Iris pigment epithelial cell (primary cell): Measurements from ENCODE around the gene MKLN1.
"Not testable (repeated sequence)": the region's sequence is repeated elsewhere in the genome, so short reads cannot be mapped to it uniquely, and the experiment has no call there.

Source experiments
- DNase-seq: peaks from one replicate; pipeline ENCODE4 v3.0.0-alpha.2; 2011; ENCODE audit warnings: low read depth

MKLN1 gene

DNA sequence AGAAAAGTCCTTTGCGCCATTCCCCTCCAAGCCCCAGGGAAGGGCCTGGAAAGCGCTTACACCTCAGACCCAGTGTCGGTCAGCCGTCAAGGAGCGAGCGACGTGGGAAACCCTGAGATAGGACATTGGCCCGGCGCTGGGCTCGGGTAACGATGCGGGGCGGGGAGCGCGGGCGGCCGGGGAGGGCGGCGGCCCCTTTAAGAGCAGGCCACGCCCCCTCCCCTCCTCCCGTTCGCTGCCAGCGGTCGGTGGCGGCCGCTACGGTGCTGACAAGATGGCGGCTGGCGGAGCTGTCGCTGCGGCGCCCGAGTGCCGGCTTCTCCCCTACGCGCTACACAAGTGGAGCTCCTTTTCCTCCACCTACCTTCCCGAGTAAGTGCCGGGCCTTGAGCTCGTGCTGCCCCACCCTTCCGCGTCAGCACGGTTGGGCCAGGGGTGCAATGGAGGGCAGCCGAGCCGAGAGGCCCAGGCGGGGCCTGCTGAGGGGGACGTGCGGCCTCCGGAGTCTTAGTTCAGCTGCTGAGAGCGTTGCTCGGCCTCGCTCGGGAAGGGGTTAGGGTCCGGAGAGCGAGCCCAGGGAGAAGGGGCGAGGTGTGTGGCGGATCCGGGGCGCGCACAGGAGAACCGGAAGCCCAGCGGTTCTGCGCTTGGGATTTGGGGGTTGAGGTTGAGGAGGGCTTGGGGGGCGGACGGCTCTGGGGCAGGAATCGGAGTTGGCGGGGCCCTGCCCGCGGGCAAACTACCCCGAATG is at the start of gene MKLN1:
Gene MKLN1, plus strand, starts transcription at position 251 of the 751 bp plus-strand sequence. Its CDS starts 24 bp downstream, at position 275.
- peak; percentile 90 for DNase-seq

DNA sequence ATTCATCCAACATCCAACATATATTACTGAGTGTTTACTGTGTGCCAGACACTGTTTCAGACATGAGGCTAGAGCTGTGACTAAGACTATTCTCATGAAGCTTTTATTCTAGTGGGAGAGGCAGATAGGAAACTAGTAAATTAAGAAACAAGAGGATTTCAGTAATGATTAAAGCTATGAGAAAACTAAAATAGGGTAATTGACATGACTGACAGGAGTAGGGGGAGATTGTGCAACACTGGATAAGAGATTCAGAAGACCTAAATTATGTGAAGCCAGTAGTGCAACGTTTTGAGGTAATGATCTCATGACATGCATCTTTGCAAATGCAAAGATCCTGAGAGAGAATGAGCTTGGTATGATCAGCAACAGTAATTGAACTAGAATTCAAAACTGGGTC is 48.6 kb upstream of the MKLN1 start:
- no peak for DNase-seq

DNA sequence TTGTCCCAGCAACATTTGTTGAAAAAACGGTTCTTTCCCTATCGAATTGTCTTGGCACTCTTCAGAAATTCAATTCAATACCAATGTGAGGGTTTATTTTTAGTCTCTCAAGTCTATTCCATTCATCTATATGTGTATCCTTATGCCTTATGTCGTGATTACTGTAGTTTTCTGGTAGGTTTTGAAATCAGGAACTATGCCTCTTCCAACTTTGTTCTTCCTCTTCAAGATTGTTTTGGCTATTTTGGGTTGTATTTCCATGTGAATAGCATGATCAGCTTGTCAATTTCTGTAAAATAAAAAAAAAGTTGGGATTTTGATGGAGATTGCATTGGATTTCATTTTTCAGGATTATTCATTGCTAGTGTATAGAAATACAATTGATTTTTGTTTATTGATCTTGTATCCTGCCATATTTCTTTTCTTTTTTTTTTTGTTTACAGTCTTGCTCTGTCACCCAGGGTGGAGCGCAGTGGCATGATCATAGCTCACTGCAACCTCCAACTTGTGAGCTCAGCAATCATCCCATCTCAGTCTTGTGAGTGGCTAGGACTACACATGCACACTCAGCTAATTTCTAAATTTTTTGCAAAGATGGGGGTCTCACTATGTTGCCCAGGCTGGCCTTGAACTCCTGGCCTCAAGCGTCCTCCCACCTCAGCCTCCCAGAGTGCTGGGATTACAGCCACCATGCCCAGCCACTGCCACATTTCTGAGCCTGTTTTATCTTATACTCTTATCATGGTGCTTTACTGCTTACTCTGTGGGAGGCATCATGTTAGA is 46.2 kb upstream of the MKLN1 start:
- no peak for DNase-seq

- DNase-seq = peak; percentile 29
Measured at GRCh38 chr7:131284702-131285419, 42.8 kb upstream of the MKLN1 start.

DNA sequence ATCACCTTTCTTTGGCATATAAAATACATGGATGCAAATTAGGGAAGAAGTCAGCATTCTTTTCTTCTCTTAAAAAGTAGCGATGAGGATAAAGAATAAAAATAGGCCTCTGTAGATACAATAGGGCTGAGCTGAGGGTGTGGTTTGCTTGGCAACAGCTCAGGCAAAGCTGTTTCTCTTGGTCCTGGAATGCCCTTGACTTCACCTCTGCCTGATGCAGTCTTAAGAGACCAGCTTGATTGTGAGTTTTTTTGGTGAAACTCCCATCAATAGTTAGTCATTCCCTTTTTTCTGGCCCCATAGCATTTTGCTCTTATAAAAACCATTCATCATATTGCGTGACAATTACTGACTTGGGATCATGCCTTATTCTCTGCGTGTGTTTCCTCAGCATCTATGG is 42.1 kb upstream of the MKLN1 start:
- DNase-seq = no peak

DNA sequence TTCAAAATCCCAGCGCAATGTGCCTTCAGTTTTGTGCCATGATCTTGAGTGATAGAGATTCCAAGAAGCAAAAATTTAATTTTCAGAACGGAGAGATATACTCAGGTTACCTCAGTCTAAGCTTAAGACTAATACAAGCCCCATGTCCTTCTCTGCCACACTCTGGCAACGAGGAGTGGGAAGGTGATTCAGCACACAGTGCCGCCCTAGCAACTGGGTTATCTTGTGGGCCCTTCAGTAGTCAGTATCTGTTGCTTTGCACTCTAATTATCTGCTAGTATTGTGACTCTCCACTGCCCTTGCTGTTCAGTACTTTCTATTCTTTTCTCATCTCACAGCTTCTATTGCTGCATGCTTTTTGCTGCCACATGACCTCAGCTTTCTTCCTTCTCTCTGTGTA is 39.2 kb upstream of the MKLN1 start:
- no peak for DNase-seq

GRCh38 chr7:131289051-131289450 is 38.6 kb upstream of the MKLN1 start:
- DNase-seq = no peak

DNA sequence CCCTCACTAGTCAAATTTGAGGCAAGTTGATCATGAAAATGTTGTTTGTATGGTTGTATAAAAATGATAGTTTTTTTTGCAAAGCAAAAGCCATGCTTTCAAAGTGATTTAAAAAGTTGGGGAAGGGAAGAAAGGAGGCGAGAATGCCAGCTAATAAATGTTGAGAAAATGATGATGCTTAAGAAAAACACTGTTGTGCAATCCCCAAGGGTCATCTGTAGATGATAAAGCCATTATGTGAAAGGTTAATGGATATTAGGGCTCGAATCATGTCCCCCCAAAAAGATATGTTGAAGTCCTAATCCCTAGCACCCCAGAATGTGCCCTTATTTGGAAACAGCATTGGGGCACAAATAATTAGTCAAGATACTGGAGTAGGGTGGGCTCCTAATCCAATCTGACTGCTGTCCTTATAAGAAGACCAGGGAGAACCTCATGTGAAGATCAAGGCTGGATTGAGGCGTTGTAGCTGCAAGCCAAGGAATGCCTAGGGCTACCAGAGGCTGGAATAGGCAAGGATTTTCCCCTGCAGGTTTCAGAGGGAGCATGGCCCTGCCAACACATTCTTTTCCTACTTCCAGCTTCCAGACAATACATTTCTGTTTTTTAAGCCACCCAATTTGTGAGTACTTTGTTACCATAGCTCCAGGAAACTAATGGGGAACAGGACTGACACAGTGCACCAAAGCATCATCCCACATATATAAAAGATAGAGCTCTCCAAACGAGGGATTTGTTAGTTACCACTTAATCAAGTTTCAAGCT is 35.4 kb upstream of the MKLN1 start:
- DNase-seq = no peak

DNA sequence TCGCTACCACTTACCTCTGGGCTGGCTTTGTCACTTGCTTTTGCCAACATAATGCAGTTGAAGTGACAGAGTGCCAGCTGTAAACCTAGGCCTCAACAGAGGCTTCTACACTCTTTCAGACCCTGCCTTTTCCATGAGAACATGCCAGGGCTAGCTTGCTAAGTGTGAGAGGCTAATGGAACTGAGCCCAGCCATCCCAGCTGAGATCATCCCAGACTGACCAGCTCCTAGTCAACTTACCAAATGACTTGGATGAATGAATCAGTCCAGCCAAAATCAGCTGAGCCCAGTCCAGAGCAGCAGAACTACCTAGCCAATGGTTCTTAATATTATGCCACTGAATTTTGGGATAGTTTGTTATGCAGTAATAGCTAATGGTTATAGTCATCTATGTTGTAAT is 34.7 kb upstream of the MKLN1 start:
- peak; percentile 45 for DNase-seq

GRCh38 chr7:131294553-131294952 is 33.1 kb upstream of the MKLN1 start:
- DNase-seq = no peak

- no peak for DNase-seq
Measured at GRCh38 chr7:131298608-131298992, 29.1 kb upstream of the MKLN1 start.

GRCh38 chr7:131299074-131299473 is 28.6 kb upstream of the MKLN1 start:
- no peak for DNase-seq

- DNase-seq = no peak
Measured at GRCh38 chr7:131300078-131300477, 27.6 kb upstream of the MKLN1 start.

- no peak for DNase-seq
Measured at GRCh38 chr7:131300572-131301466, 26.9 kb upstream of the MKLN1 start.

GRCh38 chr7:131302446-131302845 is 25.2 kb upstream of the MKLN1 start:
- DNase-seq = no peak

GRCh38 chr7:131302876-131303707 is 24.6 kb upstream of the MKLN1 start:
- DNase-seq = peak; percentile 40

DNA sequence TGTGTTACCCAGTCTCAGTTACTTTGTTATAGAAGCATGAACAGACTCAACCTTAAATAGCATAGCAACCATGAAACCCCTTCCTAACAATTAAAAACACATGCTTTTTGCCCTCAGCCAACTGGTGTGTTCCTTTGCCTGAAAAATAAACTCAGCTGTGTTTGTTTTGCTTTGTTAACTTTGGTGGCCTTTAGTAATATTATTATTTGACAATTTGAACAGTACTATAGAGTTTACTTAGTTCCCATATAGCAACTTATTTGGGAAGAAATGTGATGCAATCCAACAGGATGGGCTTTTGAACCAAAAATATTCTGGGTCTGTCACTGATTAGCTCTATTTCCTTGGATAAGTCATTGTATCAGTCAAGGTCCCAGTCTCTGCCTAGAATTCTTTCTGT is 22.5 kb upstream of the MKLN1 start:
- DNase-seq = no peak

DNA sequence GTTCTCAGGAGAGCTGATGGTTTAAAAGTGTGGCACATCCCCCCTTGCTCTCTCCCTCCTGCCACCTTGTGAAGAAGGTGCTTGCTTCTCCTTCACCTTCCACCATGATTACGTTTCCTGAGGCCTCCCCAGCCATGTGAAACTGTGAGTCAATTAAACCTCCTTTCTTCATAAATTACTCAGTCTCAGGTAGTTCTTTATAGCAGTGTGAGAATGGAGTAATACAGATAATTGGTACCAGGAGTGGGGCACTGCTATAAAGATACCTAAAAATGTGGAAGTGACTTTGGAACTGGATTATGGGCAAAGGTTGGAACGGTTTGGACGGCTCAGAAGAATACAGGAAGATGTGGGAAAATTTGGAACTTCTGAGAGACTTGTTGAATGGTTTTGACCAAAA is 21.6 kb upstream of the MKLN1 start:
- DNase-seq = not testable (repeated sequence)

- DNase-seq = no peak
Measured at GRCh38 chr7:131306777-131307176, 20.9 kb upstream of the MKLN1 start.

- no peak for DNase-seq
Measured at GRCh38 chr7:131307627-131308026, 20.0 kb upstream of the MKLN1 start.
